ENCODE measurements around the gene MRM1.

MRM1 gene

DNA sequence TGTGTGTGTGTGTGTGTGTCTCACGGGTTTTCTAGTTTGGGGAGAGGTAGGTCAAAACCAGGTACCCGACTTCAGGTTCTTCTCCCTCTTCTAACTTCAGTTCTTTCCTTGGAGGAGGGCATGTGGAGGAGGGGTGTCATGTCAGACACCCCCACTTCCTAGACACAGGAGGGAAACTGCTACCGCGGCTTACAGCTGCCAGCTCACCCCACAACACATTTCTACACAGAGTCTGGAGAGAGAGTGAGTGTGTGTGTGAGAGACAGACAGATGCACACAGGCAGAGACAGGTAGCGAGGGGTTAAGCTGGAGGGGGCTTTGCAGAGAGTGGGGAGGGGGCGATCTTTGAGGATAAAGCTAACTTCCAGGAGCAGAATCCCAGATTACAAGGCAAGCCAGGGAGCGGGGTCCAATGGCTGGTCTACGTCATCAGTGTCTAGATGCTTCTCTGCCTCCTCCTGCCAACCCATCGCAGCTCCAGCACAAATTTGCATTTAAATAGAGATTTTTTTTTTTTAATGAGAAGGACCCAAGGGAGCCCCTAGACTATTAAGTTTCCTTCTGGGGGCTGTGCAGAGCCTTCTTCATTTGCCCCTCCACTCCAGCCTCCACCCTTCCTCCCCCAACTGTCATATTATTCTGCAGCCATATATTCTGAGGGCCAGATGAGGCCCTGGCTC, 48.9 kb downstream of the MRM1 start:
- ATAC-seq = no peak
- no peak for TF ChIP-seq TOX (CRISPR knock-in tag; IDR thresholded peaks at IDR 0.05; ENCODE audit: borderline replicate concordance)
- no peak for TF ChIP-seq GLIS3 (CRISPR knock-in tag; IDR thresholded peaks at IDR 0.05)
- no peak for TF ChIP-seq ZFP3 (CRISPR knock-in tag; IDR thresholded peaks at IDR 0.05)
- no peak for TF ChIP-seq ZC3H10 (CRISPR knock-in tag; IDR thresholded peaks at IDR 0.05)
- no peak for TF ChIP-seq SNAI2 (CRISPR knock-in tag; IDR thresholded peaks at IDR 0.05)
- TF ChIP-seq, protein P1, sequence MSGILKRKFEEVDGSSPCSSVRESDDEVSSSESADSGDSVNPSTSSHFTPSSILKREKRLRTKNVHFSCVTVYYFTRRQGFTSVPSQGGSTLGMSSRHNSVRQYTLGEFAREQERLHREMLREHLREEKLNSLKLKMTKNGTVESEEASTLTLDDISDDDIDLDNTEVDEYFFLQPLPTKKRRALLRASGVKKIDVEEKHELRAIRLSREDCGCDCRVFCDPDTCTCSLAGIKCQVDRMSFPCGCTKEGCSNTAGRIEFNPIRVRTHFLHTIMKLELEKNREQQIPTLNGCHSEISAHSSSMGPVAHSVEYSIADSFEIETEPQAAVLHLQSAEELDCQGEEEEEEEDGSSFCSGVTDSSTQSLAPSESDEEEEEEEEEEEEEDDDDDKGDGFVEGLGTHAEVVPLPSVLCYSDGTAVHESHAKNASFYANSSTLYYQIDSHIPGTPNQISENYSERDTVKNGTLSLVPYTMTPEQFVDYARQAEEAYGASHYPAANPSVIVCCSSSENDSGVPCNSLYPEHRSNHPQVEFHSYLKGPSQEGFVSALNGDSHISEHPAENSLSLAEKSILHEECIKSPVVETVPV (CRISPR knock-in tag; IDR thresholded peaks at IDR 0.05) = no peak
- no peak for TF ChIP-seq CSDC2 (CRISPR knock-in tag; IDR thresholded peaks at IDR 0.05)
- no peak for TF ChIP-seq PPARA (CRISPR knock-in tag; IDR thresholded peaks at IDR 0.05; ENCODE audit: borderline replicate concordance)
- no peak for TF ChIP-seq ZNF565 (CRISPR knock-in tag; conservative IDR thresholded peaks at IDR 0.05; ENCODE audit: low read depth)
- no peak for TF ChIP-seq TCF4 (CRISPR knock-in tag; IDR thresholded peaks at IDR 0.05; ENCODE audit: borderline replicate concordance)
- TF ChIP-seq, protein P2, sequence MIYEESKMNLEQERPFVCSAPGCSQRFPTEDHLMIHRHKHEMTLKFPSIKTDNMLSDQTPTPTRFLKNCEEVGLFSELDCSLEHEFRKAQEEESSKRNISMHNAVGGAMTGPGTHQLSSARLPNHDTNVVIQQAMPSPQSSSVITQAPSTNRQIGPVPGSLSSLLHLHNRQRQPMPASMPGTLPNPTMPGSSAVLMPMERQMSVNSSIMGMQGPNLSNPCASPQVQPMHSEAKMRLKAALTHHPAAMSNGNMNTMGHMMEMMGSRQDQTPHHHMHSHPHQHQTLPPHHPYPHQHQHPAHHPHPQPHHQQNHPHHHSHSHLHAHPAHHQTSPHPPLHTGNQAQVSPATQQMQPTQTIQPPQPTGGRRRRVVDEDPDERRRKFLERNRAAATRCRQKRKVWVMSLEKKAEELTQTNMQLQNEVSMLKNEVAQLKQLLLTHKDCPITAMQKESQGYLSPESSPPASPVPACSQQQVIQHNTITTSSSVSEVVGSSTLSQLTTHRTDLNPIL (CRISPR knock-in tag; IDR thresholded peaks at IDR 0.05; ENCODE audit: low read depth) = no peak
- no peak for TF ChIP-seq OSR1 (CRISPR knock-in tag; IDR thresholded peaks at IDR 0.05)

DNA sequence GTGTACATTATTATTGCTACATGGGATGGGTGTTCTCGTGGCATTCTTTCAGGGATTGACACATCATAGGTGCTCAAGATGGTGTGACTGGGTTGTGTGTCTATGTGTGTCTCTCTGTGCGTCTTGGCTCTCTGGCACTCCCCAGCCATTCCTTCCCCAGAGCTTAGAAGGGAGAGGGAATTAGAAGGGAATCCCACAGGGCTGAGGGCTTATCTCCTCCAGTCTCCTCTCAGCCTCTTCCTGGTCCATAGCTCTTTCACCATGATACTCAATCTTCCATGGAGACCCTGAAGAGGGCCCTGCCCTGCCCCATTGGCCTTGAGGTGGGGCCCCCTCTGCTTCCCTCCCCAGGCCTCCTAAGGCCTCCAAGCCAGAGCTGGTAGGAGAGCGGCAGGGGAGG, 52.0 kb downstream of the MRM1 start:
- TF ChIP-seq, protein P2 (CRISPR knock-in tag; IDR thresholded peaks at IDR 0.05; ENCODE audit: low read depth) = no peak
- no peak for TF ChIP-seq ZNF565 (CRISPR knock-in tag; conservative IDR thresholded peaks at IDR 0.05; ENCODE audit: low read depth)
- no peak for TF ChIP-seq ZFP30 (CRISPR knock-in tag; IDR thresholded peaks at IDR 0.05)
- TF ChIP-seq, protein P1 (CRISPR knock-in tag; IDR thresholded peaks at IDR 0.05) = no peak
- no peak for TF ChIP-seq ZNF70 (CRISPR knock-in tag; IDR thresholded peaks at IDR 0.05)
- no peak for TF ChIP-seq ZC3H10 (CRISPR knock-in tag; IDR thresholded peaks at IDR 0.05)
- no peak for TF ChIP-seq OSR1 (CRISPR knock-in tag; IDR thresholded peaks at IDR 0.05)
- no peak for TF ChIP-seq ZFP3 (CRISPR knock-in tag; IDR thresholded peaks at IDR 0.05)
- TF ChIP-seq BACH2 (CRISPR knock-in tag; IDR thresholded peaks at IDR 0.05; ENCODE audit: borderline replicate concordance) = no peak
- no peak for TF ChIP-seq ARNTL (CRISPR knock-in tag; IDR thresholded peaks at IDR 0.05; ENCODE audit: borderline replicate concordance, low read depth)
- TF ChIP-seq TCF4 (CRISPR knock-in tag; IDR thresholded peaks at IDR 0.05; ENCODE audit: borderline replicate concordance) = no peak
- TF ChIP-seq, protein P3, sequence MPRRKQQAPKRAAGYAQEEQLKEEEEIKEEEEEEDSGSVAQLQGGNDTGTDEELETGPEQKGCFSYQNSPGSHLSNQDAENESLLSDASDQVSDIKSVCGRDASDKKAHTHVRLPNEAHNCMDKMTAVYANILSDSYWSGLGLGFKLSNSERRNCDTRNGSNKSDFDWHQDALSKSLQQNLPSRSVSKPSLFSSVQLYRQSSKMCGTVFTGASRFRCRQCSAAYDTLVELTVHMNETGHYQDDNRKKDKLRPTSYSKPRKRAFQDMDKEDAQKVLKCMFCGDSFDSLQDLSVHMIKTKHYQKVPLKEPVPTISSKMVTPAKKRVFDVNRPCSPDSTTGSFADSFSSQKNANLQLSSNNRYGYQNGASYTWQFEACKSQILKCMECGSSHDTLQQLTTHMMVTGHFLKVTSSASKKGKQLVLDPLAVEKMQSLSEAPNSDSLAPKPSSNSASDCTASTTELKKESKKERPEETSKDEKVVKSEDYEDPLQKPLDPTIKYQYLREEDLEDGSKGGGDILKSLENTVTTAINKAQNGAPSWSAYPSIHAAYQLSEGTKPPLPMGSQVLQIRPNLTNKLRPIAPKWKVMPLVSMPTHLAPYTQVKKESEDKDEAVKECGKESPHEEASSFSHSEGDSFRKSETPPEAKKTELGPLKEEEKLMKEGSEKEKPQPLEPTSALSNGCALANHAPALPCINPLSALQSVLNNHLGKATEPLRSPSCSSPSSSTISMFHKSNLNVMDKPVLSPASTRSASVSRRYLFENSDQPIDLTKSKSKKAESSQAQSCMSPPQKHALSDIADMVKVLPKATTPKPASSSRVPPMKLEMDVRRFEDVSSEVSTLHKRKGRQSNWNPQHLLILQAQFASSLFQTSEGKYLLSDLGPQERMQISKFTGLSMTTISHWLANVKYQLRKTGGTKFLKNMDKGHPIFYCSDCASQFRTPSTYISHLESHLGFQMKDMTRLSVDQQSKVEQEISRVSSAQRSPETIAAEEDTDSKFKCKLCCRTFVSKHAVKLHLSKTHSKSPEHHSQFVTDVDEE (CRISPR knock-in tag; IDR thresholded peaks at IDR 0.05) = no peak
- TF ChIP-seq, protein P4, sequence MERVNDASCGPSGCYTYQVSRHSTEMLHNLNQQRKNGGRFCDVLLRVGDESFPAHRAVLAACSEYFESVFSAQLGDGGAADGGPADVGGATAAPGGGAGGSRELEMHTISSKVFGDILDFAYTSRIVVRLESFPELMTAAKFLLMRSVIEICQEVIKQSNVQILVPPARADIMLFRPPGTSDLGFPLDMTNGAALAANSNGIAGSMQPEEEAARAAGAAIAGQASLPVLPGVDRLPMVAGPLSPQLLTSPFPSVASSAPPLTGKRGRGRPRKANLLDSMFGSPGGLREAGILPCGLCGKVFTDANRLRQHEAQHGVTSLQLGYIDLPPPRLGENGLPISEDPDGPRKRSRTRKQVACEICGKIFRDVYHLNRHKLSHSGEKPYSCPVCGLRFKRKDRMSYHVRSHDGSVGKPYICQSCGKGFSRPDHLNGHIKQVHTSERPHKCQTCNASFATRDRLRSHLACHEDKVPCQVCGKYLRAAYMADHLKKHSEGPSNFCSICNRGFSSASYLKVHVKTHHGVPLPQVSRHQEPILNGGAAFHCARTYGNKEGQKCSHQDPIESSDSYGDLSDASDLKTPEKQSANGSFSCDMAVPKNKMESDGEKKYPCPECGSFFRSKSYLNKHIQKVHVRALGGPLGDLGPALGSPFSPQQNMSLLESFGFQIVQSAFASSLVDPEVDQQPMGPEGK (CRISPR knock-in tag; IDR thresholded peaks at IDR 0.05; ENCODE audit: borderline replicate concordance) = no peak
- TF ChIP-seq PPARA (CRISPR knock-in tag; IDR thresholded peaks at IDR 0.05; ENCODE audit: borderline replicate concordance) = no peak
- TF ChIP-seq ESRRG (CRISPR knock-in tag; IDR thresholded peaks at IDR 0.05) = no peak
- no peak for TF ChIP-seq SNAI2 (CRISPR knock-in tag; IDR thresholded peaks at IDR 0.05)
- TF ChIP-seq ZNF8 (CRISPR knock-in tag; IDR thresholded peaks at IDR 0.05) = no peak
- TF ChIP-seq CSDC2 (CRISPR knock-in tag; IDR thresholded peaks at IDR 0.05) = no peak
- TF ChIP-seq ISL1 (CRISPR knock-in tag; IDR thresholded peaks at IDR 0.05) = no peak
- ATAC-seq = no peak
